Measurements from ENCODE around the gene PARVB.

Gene PARVB

GRCh38 chr22:44179989-44180705 lies 156.0 kb downstream of the PARVB start:
- no peak overlapping the region for H3K27ac ChIP-seq (ENCODE audit: insufficient read depth, low read depth, low read length, poor library complexity, severe bottlenecking)
- no peaks in the 10 kb centered on the region for H3K36me3 ChIP-seq (ENCODE audit: control insufficient read depth, insufficient read depth, low read length)
- WGBS, 2 experiments = 85 to 86% methylated on average over 5 to 6 of the region's 6 CpGs
- no peaks in the 10 kb centered on the region for H3K27me3 ChIP-seq (ENCODE audit: control insufficient read depth, insufficient read depth, low read length, poor library complexity, severe bottlenecking)
- H3K4me1 ChIP-seq (ENCODE audit: control insufficient read depth, insufficient read depth, low read length) = peaks cover 20% of the 10 kb centered on the region
- H3K4me3 ChIP-seq (ENCODE audit: insufficient read depth, low read depth, low read length) = no peak overlapping the region
- H3K9me3 ChIP-seq (ENCODE audit: control insufficient read depth, low read length) = no peaks in the 10 kb centered on the region

- WGBS, 2 experiments = 79 to 84% methylated on average over 5 of the region's 5 CpGs
- Histone ChIP-seq H3K27ac (ENCODE audit: insufficient read depth, low read depth, low read length, poor library complexity, severe bottlenecking) (no peak within 1 kb of the TSS), H3K4me3 (ENCODE audit: insufficient read depth, low read depth, low read length) (no peak within 1 kb of the TSS), H3K9me3 (ENCODE audit: control insufficient read depth, low read length) (no peaks in the 10 kb centered on the region), H3K36me3 (ENCODE audit: control insufficient read depth, insufficient read depth, low read length) (no peaks in the 10 kb centered on the region), H3K27me3 (ENCODE audit: control insufficient read depth, insufficient read depth, low read length, poor library complexity, severe bottlenecking) (no peaks in the 10 kb centered on the region), H3K4me1 (ENCODE audit: control insufficient read depth, insufficient read depth, low read length) (peaks cover 17% of the 10 kb centered on the region)
Measured at GRCh38 chr22:44180706-44181032, 156.6 kb downstream of the PARVB start, which contains the start of gene PARVG. Gene PARVG (plus strand): TSS chr22:44180925. CDS start chr22:44183330, 2,405 bp downstream.

- peaks cover 17% of the 10 kb centered on the region for H3K4me1 ChIP-seq (ENCODE audit: control insufficient read depth, insufficient read depth, low read length)
- 89 to 90% methylated on average over 40 of the region's 40 CpGs for whole genome bisulfite sequencing, 2 experiments
- no peaks in the 10 kb centered on the region for H3K27me3 ChIP-seq (ENCODE audit: control insufficient read depth, insufficient read depth, low read length, poor library complexity, severe bottlenecking)
- H3K4me3 ChIP-seq (ENCODE audit: insufficient read depth, low read depth, low read length) = no peak overlapping the region
- no peak overlapping the region for H3K27ac ChIP-seq (ENCODE audit: insufficient read depth, low read depth, low read length, poor library complexity, severe bottlenecking)
- H3K9me3 ChIP-seq (ENCODE audit: control insufficient read depth, low read length) = no peaks in the 10 kb centered on the region
- H3K36me3 ChIP-seq (ENCODE audit: control insufficient read depth, insufficient read depth, low read length) = no peaks in the 10 kb centered on the region
Measured at GRCh38 chr22:44181033-44181911, 157.2 kb downstream of the PARVB start.

GRCh38 chr22:44181912-44182587 lies 157.9 kb downstream of the PARVB start:
- Histone ChIP-seq H3K36me3 (ENCODE audit: control insufficient read depth, insufficient read depth, low read length) (no peaks in the 10 kb centered on the region), H3K4me3 (ENCODE audit: insufficient read depth, low read depth, low read length) (no peak overlapping the region), H3K9me3 (ENCODE audit: control insufficient read depth, low read length) (no peaks in the 10 kb centered on the region), H3K27me3 (ENCODE audit: control insufficient read depth, insufficient read depth, low read length, poor library complexity, severe bottlenecking) (no peaks in the 10 kb centered on the region), H3K27ac (ENCODE audit: insufficient read depth, low read depth, low read length, poor library complexity, severe bottlenecking) (no peak overlapping the region), H3K4me1 (ENCODE audit: control insufficient read depth, insufficient read depth, low read length) (peaks cover 17% of the 10 kb centered on the region)
- WGBS, 2 experiments = 93 to 94% methylated on average over 17 of the region's 17 CpGs

- H3K4me1 ChIP-seq (ENCODE audit: control insufficient read depth, insufficient read depth, low read length) = peaks cover 17% of the 10 kb centered on the region
- no peaks in the 10 kb centered on the region for H3K9me3 ChIP-seq (ENCODE audit: control insufficient read depth, low read length)
- H3K4me3 ChIP-seq (ENCODE audit: insufficient read depth, low read depth, low read length) = no peak overlapping the region
- no peaks in the 10 kb centered on the region for H3K27me3 ChIP-seq (ENCODE audit: control insufficient read depth, insufficient read depth, low read length, poor library complexity, severe bottlenecking)
- H3K27ac ChIP-seq (ENCODE audit: insufficient read depth, low read depth, low read length, poor library complexity, severe bottlenecking) = no peak overlapping the region
- 95 to 96% methylated on average over 17 of the region's 17 CpGs for WGBS, 2 experiments
- H3K36me3 ChIP-seq (ENCODE audit: control insufficient read depth, insufficient read depth, low read length) = no peaks in the 10 kb centered on the region
Measured at GRCh38 chr22:44182588-44183286, 158.6 kb downstream of the PARVB start.

GRCh38 chr22:44183287-44183588 lies 159.1 kb downstream of the PARVB start:
- 85 to 88% methylated on average over 8 of the region's 8 CpGs for WGBS, 2 experiments
- Histone ChIP-seq H3K27me3 (ENCODE audit: control insufficient read depth, insufficient read depth, low read length, poor library complexity, severe bottlenecking) (no peaks in the 10 kb centered on the region), H3K36me3 (ENCODE audit: control insufficient read depth, insufficient read depth, low read length) (no peaks in the 10 kb centered on the region), H3K9me3 (ENCODE audit: control insufficient read depth, low read length) (no peaks in the 10 kb centered on the region), H3K4me3 (ENCODE audit: insufficient read depth, low read depth, low read length) (no peak overlapping the region), H3K27ac (ENCODE audit: insufficient read depth, low read depth, low read length, poor library complexity, severe bottlenecking) (no peak overlapping the region), H3K4me1 (ENCODE audit: control insufficient read depth, insufficient read depth, low read length) (peaks cover 17% of the 10 kb centered on the region)

- Histone ChIP-seq H3K4me3 (ENCODE audit: insufficient read depth, low read depth, low read length) (no peak overlapping the region), H3K27me3 (ENCODE audit: control insufficient read depth, insufficient read depth, low read length, poor library complexity, severe bottlenecking) (no peaks in the 10 kb centered on the region), H3K9me3 (ENCODE audit: control insufficient read depth, low read length) (no peaks in the 10 kb centered on the region), H3K36me3 (ENCODE audit: control insufficient read depth, insufficient read depth, low read length) (no peaks in the 10 kb centered on the region), H3K4me1 (ENCODE audit: control insufficient read depth, insufficient read depth, low read length) (peaks cover 17% of the 10 kb centered on the region), H3K27ac (ENCODE audit: insufficient read depth, low read depth, low read length, poor library complexity, severe bottlenecking) (no peak overlapping the region)
- WGBS, 2 experiments = 88 to 89% methylated on average over 4 of the region's 4 CpGs
Measured at GRCh38 chr22:44184006-44184405, 159.9 kb downstream of the PARVB start.

- peaks cover 4% of the 10 kb centered on the region for H3K4me1 ChIP-seq (ENCODE audit: control insufficient read depth, insufficient read depth, low read length)
- no peaks in the 10 kb centered on the region for H3K27me3 ChIP-seq (ENCODE audit: control insufficient read depth, insufficient read depth, low read length, poor library complexity, severe bottlenecking)
- 92 to 93% methylated on average over 16 of the region's 16 CpGs for WGBS, 2 experiments
- no peaks in the 10 kb centered on the region for H3K9me3 ChIP-seq (ENCODE audit: control insufficient read depth, low read length)
- H3K4me3 ChIP-seq (ENCODE audit: insufficient read depth, low read depth, low read length) = no peak overlapping the region
- H3K36me3 ChIP-seq (ENCODE audit: control insufficient read depth, insufficient read depth, low read length) = no peaks in the 10 kb centered on the region
- no peak overlapping the region for H3K27ac ChIP-seq (ENCODE audit: insufficient read depth, low read depth, low read length, poor library complexity, severe bottlenecking)
Measured at GRCh38 chr22:44185237-44186120, 161.4 kb downstream of the PARVB start.

GRCh38 chr22:44186121-44186510 lies 162.0 kb downstream of the PARVB start:
- no peaks in the 10 kb centered on the region for H3K9me3 ChIP-seq (ENCODE audit: control insufficient read depth, low read length)
- no peak overlapping the region for H3K27ac ChIP-seq (ENCODE audit: insufficient read depth, low read depth, low read length, poor library complexity, severe bottlenecking)
- H3K4me3 ChIP-seq (ENCODE audit: insufficient read depth, low read depth, low read length) = no peak overlapping the region
- H3K4me1 ChIP-seq (ENCODE audit: control insufficient read depth, insufficient read depth, low read length) = peaks cover 4% of the 10 kb centered on the region
- WGBS, 2 experiments = 80% methylated on average over 8 of the region's 8 CpGs
- H3K27me3 ChIP-seq (ENCODE audit: control insufficient read depth, insufficient read depth, low read length, poor library complexity, severe bottlenecking) = no peaks in the 10 kb centered on the region
- H3K36me3 ChIP-seq (ENCODE audit: control insufficient read depth, insufficient read depth, low read length) = no peaks in the 10 kb centered on the region
